ENCODE results near the gene MISP.

MISP gene

GRCh38 chr19:798415-799075 lies 47.6 kb downstream of the MISP start:
- DNase-seq = no peak

- no peak for DNase-seq
Measured at GRCh38 chr19:799076-799881, 48.4 kb downstream of the MISP start.

DNA sequence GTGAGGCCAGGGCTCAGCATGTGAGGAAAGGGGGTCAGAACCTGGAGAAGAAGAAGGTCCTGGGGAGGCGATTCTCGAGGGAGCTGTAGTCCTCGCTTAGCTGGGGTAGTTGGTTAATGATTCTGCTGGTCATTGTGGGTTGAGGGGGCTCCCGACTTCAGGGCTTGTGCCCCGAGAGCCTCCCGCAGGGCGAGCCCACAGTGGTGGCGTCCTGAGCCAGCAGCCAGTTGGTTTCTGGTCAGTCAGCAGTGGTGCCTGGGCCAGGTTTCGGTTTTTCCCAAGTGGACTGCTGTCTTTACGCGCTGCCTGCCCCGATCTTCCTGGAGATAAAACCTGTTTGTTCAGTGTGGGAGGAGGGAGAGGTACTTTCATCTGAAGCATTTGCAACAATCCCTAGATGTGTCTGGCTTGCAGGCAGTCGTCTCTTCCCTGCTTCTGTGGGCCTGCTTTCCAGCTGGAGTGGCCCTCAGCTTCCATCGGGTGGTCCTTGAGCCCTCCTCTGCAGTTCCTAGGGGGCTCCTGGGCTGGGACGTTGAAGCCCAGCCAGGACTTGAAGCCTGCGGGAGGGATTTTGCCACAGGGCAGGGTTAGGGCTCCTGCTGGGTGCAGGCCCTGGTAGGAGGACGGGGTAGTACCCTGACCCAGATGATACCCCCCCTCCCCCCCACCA lies 49.6 kb downstream of the MISP start:
- DNase-seq = no peak

GRCh38 chr19:801030-801860 lies 50.3 kb downstream of the MISP start:
- no peak for DNase-seq

GRCh38 chr19:801861-802497 lies 51.1 kb downstream of the MISP start:
- no peak for DNase-seq

DNA sequence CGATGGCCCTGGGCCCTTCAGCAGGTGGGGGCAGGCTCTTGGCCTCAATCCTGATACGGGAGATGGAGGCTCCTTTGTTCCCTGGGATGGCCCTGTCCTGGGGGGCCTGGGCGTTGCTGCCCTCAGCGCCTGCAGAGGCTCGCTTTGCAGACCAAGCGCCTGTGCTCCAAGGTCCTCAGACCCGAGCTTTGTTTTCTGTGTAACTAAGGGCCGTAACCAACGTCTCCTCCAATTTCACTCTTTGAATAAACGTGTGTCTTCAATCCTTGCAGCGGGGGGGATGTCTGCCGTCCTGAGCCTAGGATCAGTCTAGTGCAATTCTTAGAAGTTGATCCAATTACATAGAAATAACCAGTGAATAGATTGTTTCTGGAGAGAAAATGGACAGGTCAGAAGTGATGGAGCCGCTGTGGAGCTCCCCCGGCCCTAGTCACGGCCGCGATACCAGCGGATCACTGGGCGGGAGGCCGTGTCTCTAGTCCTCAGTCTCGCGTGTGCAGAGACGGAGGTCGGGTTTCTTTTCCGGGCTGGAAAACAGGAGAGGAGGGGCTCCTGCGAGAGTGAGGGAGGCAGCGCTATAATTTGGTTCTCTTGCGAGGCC lies 51.7 kb downstream of the MISP start:
- DNase-seq = no peak

- DNase-seq = no peak
Measured at GRCh38 chr19:803099-803561, 52.2 kb downstream of the MISP start.

GRCh38 chr19:803686-804418 lies 52.9 kb downstream of the MISP start:
- DNase-seq = no peak

DNA sequence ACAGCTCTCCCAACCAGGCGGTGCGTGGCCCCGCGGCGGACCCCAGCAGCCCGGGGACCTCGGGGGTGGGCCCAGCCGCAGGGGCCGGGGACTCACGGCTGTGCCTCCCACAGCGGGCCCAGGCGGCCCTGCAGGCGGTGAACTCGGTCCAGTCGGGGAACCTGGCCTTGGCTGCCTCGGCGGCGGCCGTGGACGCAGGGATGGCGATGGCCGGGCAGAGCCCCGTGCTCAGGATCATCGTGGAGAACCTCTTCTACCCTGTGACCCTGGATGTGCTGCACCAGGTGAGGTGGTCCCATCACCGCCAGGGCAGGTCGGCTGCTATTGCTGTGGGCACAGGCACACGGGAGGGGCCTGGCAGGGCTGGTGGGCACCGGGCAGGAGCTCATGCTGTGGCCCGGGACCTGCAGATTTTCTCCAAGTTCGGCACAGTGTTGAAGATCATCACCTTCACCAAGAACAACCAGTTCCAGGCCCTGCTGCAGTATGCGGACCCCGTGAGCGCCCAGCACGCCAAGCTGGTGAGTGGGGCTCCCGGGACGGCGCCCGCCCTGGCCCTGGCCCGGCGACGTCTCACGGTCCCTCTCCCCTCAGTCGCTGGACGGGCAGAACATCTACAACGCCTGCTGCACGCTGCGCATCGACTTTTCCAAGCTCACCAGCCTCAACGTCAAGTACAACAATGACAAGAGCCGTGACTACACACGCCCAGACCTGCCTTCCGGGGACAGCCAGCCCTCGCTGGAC lies 53.7 kb downstream of the MISP start:
- no peak for DNase-seq

- DNase-seq = no peak
Measured at GRCh38 chr19:805166-805551, 54.2 kb downstream of the MISP start.

- no peak for DNase-seq
Measured at GRCh38 chr19:805600-806550, 55.0 kb downstream of the MISP start.

DNA sequence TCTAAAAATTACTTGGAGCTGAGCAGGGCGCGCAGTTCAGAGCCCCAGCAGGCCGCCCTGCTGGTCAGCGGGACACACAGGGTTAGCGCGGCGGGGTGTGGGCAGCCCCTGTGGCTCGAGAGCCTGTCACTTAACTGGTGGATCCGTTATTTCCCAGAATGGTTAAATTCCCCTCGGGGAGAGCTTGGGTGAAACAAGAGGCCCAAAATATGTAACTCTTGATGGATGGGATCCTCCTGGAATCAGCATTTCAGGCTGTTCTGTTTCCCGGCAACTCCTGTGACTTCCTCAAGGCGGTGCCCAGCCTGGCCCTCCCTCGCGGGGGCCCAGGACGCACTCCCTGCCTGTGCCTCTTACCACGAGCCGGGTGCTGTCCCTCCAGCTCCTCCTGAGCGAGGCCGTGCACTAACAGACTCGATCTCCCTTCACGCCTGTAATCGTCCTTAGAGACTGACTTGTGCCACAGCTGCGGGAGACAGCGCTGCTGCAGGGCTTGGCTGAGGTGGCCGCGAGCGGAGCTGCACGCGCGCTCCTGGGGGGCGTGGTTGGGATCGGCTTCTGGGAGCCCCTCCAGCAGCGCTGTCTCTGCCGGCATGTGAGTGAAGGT lies 56.0 kb downstream of the MISP start:
- DNase-seq = no peak

DNA sequence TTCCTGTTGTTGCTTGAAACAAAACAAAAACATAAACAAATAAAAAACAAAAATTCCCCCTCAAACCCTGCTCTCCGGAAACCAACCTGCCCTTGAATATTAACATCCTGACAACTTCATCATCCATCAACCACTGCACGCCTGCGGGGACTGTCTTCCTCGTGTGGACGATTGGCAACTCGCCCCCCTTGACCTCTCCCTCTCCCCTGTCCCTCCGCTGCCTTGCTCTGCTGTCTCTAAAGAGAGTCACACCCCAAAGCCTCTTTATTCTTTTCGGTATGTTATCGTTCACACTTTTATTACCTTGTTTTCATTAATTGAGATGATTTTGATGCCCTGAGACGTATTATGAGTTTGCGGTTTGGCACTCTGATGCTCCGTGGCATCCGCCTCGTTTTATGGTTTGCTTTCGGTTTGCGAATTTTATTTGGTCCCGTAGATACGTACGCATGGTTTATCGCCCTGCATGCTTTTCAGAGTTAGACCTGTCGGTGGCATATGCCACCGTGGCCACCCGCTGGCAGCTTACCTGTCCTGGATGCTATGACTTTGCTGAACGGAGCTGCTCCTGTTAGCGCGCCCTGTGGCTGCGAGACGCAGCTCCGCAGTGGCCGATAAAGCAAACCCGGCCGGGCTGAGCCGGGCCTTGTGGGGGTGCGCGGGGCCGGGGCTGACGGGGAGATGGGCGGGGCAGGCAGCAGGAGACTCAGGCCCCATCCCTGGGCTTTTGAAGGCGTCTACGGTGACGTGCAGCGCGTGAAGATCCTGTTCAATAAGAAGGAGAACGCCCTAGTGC lies 56.9 kb downstream of the MISP start:
- DNase-seq = no peak

GRCh38 chr19:808423-808775 lies 57.5 kb downstream of the MISP start:
- DNase-seq = no peak

GRCh38 chr19:810077-810855 lies 59.4 kb downstream of the MISP start:
- DNase-seq = no peak

DNA sequence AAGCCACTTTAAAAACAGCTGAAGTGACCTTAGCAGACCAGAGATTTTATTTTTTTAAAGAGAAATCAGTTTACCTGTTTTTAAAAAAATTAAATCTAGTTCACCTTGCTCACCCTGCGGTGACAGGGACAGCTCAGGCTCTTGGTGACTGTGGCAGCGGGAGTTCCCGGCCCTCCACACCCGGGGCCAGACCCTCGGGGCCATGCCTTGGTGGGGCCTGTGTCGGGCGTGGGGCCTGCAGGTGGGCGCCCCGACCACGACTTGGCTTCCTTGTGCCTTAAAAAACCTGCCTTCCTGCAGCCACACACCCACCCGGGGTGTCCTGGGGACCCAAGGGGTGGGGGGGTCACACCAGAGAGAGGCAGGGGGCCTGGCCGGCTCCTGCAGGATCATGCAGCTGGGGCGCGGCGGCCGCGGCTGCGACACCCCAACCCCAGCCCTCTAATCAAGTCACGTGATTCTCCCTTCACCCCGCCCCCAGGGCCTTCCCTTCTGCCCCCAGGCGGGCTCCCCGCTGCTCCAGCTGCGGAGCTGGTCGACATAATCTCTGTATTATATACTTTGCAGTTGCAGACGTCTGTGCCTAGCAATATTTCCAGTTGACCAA lies 60.1 kb downstream of the MISP start:
- DNase-seq = no peak

DNA sequence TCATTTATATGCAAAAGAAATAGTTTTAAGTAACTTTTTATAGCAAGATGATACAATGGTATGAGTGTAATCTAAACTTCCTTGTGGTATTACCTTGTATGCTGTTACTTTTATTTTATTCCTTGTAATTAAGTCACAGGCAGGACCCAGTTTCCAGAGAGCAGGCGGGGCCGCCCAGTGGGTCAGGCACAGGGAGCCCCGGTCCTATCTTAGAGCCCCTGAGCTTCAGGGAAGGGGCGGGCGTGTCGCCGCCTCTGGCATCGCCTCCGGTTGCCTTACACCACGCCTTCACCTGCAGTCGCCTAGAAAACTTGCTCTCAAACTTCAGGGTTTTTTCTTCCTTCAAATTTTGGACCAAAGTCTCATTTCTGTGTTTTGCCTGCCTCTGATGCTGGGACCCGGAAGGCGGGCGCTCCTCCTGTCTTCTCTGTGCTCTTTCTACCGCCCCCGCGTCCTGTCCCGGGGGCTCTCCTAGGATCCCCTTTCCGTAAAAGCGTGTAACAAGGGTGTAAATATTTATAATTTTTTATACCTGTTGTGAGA lies 60.7 kb downstream of the MISP start:
- no peak for DNase-seq

Data from activated CD4-positive, alpha-beta T cell treated with anti-CD3 and anti-CD28 coated beads for 48 hours (primary cell).